ENCODE results near the gene PSAT1.

DNA sequence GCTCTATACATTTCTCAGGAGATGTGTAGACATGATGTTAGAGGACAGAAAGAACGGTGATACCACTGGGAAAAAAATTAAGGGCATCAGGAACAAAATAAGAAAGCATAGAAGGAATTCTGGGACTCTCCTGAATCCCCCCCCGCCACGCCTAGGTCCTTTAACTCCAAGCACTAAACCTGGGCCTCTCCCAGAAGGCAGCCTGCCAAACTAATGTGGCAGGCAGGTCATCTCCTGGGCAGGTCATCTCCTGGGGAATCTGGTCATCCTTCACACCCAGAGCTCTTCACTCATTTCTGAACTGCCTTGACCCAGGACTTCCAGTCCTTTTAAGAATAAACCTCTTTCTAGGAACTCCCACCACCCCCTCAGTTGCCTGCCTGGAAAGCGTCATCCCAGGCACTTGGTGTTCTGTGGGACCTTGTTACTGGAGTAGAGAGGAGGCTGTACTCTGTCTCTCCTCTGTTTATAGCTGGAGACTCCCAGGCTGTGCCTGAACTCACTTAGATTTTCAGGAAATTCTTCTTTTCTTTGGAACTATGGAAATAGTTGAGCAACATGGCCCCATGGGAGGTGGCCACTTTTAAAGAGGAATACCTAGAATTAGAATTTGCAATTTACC lies 24.1 kb downstream of the PSAT1 start:
- TF ChIP-seq EZH2 (IDR thresholded peaks at IDR 0.05; ENCODE audit: insufficient read depth, poor library complexity, severe bottlenecking) (no peak), EZH2phosphoT487 (IDR thresholded peaks at IDR 0.05; ENCODE audit: insufficient read depth, low read depth) (no peak)

Data from GM23248 (cell line).